Measurements from ENCODE around the gene CCDC186.

CCDC186 gene

GRCh38 chr10:114084215-114084614 is 89.8 kb downstream of the CCDC186 start:
- H3K36me3 ChIP-seq (ENCODE audit: control insufficient read depth in 1 of 2, insufficient read depth in 2 of 2, low read depth in 1 of 2, low read length in 2 of 2), result no peaks in the 10 kb centered on the region
- H2BK15ac ChIP-seq (ENCODE audit: low read depth, poor library complexity, severe bottlenecking), result no peak overlapping the region
- no peak overlapping the region for H3K4me3 ChIP-seq (ENCODE audit: insufficient read depth in 1 of 2, low read depth in 1 of 2, low read length in 2 of 2)
- H3K27ac ChIP-seq (ENCODE audit: low read length, poor library complexity, severe bottlenecking), result no peak overlapping the region
- no peak overlapping the region for H3K4ac ChIP-seq (ENCODE audit: low read depth in 1 of 2, low read length in 2 of 2)
- no peaks in the 10 kb centered on the region for H3K4me1 ChIP-seq (ENCODE audit: control insufficient read depth, insufficient read depth, low read depth, low read length)
- no peak overlapping the region for H2BK120ac ChIP-seq (ENCODE audit: low read depth, low read length)
- no peak overlapping the region for H4K8ac ChIP-seq (ENCODE audit: low read length)
- no peak overlapping the region for H2BK5ac ChIP-seq (ENCODE audit: low read depth, low read length, poor library complexity, severe bottlenecking)
- H2AFZ ChIP-seq (ENCODE audit: low read depth, low read length), result no peak overlapping the region
- H3K18ac ChIP-seq (ENCODE audit: low read depth in 1 of 2, low read length in 2 of 2), result no peak overlapping the region
- H2BK12ac ChIP-seq (ENCODE audit: low read length in 2 of 2), result no peak overlapping the region
- H3K79me1 ChIP-seq (replicated peaks; ENCODE audit: low read length, poor library complexity, severe bottlenecking), result no peaks in the 10 kb centered on the region
- H3K9ac ChIP-seq (ENCODE audit: low read length), result no peak overlapping the region
- H3K27me3 ChIP-seq (ENCODE audit: control insufficient read depth in 1 of 2, insufficient read depth in 1 of 2, low read length in 2 of 2), result peaks cover 0 to 13% of the 10 kb centered on the region in 2 experiments
- no peak overlapping the region for H4K91ac ChIP-seq (ENCODE audit: low read length)
- no peak overlapping the region for H3K14ac ChIP-seq (ENCODE audit: low read length in 2 of 2)
- DNase-seq, result no peak
- H2AK5ac ChIP-seq (ENCODE audit: low read length, severe bottlenecking), result no peak overlapping the region
- H3K23ac ChIP-seq (ENCODE audit: low read length in 2 of 2), result no peak overlapping the region
- H3K9me3 ChIP-seq (ENCODE audit: control insufficient read depth, low read length), result no peaks in the 10 kb centered on the region
- H3K4me2 ChIP-seq (ENCODE audit: low read length, poor library complexity, severe bottlenecking), result no peak overlapping the region
- 100% methylated on average over 2 of the region's 4 CpGs for WGBS

DNA sequence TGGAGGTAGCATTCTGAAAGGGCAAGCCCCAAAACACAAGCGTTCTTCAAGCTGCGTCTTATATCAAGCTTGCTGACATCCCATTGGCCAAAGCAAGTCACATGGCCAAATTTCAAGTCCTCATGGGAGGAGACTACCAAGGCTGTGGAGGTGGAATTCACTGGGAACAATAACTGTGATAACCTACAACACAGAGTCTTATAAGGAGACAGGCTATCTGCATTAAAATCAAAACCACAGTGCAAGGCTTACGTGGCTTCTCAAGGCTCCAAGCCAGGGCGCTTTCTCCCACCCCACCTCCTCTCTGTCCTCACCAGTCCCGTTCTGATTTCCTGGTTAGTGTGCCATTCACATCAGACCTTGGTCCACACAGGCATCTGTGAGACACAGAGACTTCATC is 91.0 kb downstream of the CCDC186 start:
- H2AFZ ChIP-seq (ENCODE audit: low read depth, low read length), result no peak overlapping the region
- H2AK5ac ChIP-seq (ENCODE audit: low read length, severe bottlenecking), result no peak overlapping the region
- peaks cover 0 to 13% of the 10 kb centered on the region in 2 experiments for H3K27me3 ChIP-seq (ENCODE audit: control insufficient read depth in 1 of 2, insufficient read depth in 1 of 2, low read length in 2 of 2)
- H3K4me1 ChIP-seq (ENCODE audit: control insufficient read depth, insufficient read depth, low read depth, low read length), result no peaks in the 10 kb centered on the region
- H3K18ac ChIP-seq (ENCODE audit: low read depth in 1 of 2, low read length in 2 of 2), result no peak overlapping the region
- no peak overlapping the region for H3K23ac ChIP-seq (ENCODE audit: low read length in 2 of 2)
- no peak for DNase-seq
- no peak overlapping the region for H3K9ac ChIP-seq (ENCODE audit: low read length)
- H3K36me3 ChIP-seq (ENCODE audit: control insufficient read depth in 1 of 2, insufficient read depth in 2 of 2, low read depth in 1 of 2, low read length in 2 of 2), result no peaks in the 10 kb centered on the region
- no peak overlapping the region for H2BK120ac ChIP-seq (ENCODE audit: low read depth, low read length)
- no peak overlapping the region for H4K8ac ChIP-seq (ENCODE audit: low read length)
- no peak overlapping the region for H3K4me3 ChIP-seq (ENCODE audit: insufficient read depth in 1 of 2, low read depth in 1 of 2, low read length in 2 of 2)
- WGBS, result 96% methylated on average over 5 of the region's 5 CpGs
- H3K27ac ChIP-seq (ENCODE audit: low read length, poor library complexity, severe bottlenecking), result no peak overlapping the region
- no peak overlapping the region for H2BK12ac ChIP-seq (ENCODE audit: low read length in 2 of 2)
- no peaks in the 10 kb centered on the region for H3K9me3 ChIP-seq (ENCODE audit: control insufficient read depth, low read length)
- no peak overlapping the region for H2BK15ac ChIP-seq (ENCODE audit: low read depth, poor library complexity, severe bottlenecking)
- H4K91ac ChIP-seq (ENCODE audit: low read length), result no peak overlapping the region
- H3K4ac ChIP-seq (ENCODE audit: low read depth in 1 of 2, low read length in 2 of 2), result no peak overlapping the region
- no peak overlapping the region for H3K4me2 ChIP-seq (ENCODE audit: low read length, poor library complexity, severe bottlenecking)
- H3K14ac ChIP-seq (ENCODE audit: low read length in 2 of 2), result no peak overlapping the region
- no peaks in the 10 kb centered on the region for H3K79me1 ChIP-seq (replicated peaks; ENCODE audit: low read length, poor library complexity, severe bottlenecking)
- no peak overlapping the region for H2BK5ac ChIP-seq (ENCODE audit: low read depth, low read length, poor library complexity, severe bottlenecking)

GRCh38 chr10:114081911-114082583 is 92.0 kb downstream of the CCDC186 start:
- WGBS, result 86% methylated on average over 7 of the region's 8 CpGs

DNA sequence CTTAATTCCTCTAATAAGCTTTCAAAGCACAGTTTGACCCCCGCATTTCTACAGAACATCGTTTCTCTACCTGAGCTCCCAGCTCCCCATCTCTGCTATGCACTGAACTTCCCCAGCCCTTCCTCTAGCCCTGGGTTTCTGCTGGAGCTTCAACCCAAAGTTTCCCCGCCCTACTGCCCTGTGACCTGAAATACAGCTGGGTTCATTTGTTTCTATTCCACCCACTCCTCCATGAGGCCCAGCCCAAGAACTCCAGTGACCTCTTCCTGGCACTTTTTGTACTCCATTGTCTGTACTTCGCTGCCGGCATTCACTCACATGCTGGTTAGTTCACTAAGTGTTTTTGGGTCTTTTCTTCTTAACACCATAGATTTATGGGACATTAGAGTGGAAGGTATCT is 94.6 kb downstream of the CCDC186 start:
- no peak overlapping the region for H2AFZ ChIP-seq (ENCODE audit: low read depth, low read length)
- H2BK12ac ChIP-seq (ENCODE audit: low read length in 2 of 2), result no peak overlapping the region
- WGBS, result 90% methylated on average over 3 of the region's 5 CpGs
- H3K79me1 ChIP-seq (replicated peaks; ENCODE audit: low read length, poor library complexity, severe bottlenecking), result no peaks in the 10 kb centered on the region
- no peak overlapping the region for H3K14ac ChIP-seq (ENCODE audit: low read length in 2 of 2)
- H3K27me3 ChIP-seq (ENCODE audit: control insufficient read depth in 1 of 2, insufficient read depth in 1 of 2, low read length in 2 of 2), result peaks cover 0 to 18% of the 10 kb centered on the region in 2 experiments
- H2AK5ac ChIP-seq (ENCODE audit: low read length, severe bottlenecking), result no peak overlapping the region
- H3K27ac ChIP-seq (ENCODE audit: low read length, poor library complexity, severe bottlenecking), result no peak overlapping the region
- H3K9me3 ChIP-seq (ENCODE audit: control insufficient read depth, low read length), result no peaks in the 10 kb centered on the region
- no peak overlapping the region for H2BK5ac ChIP-seq (ENCODE audit: low read depth, low read length, poor library complexity, severe bottlenecking)
- no peak overlapping the region for H3K4me3 ChIP-seq (ENCODE audit: insufficient read depth in 1 of 2, low read depth in 1 of 2, low read length in 2 of 2)
- no peak overlapping the region for H3K18ac ChIP-seq (ENCODE audit: low read depth in 1 of 2, low read length in 2 of 2)
- H3K4ac ChIP-seq (ENCODE audit: low read depth in 1 of 2, low read length in 2 of 2), result no peak overlapping the region
- H3K4me2 ChIP-seq (ENCODE audit: low read length, poor library complexity, severe bottlenecking), result no peak overlapping the region
- H3K4me1 ChIP-seq (ENCODE audit: control insufficient read depth, insufficient read depth, low read depth, low read length), result no peaks in the 10 kb centered on the region
- no peak overlapping the region for H3K9ac ChIP-seq (ENCODE audit: low read length)
- H2BK120ac ChIP-seq (ENCODE audit: low read depth, low read length), result no peak overlapping the region
- no peak overlapping the region for H4K91ac ChIP-seq (ENCODE audit: low read length)
- no peak overlapping the region for H3K23ac ChIP-seq (ENCODE audit: low read length in 2 of 2)
- H2BK15ac ChIP-seq (ENCODE audit: low read depth, poor library complexity, severe bottlenecking), result no peak overlapping the region
- H3K36me3 ChIP-seq (ENCODE audit: control insufficient read depth in 1 of 2, insufficient read depth in 2 of 2, low read depth in 1 of 2, low read length in 2 of 2), result no peaks in the 10 kb centered on the region
- DNase-seq, result no peak
- H4K8ac ChIP-seq (ENCODE audit: low read length), result no peak overlapping the region

More at GRCh38 chr10:114081911-114082583, 92.0 kb downstream of the CCDC186 start:
- no peak overlapping the region for H4K8ac ChIP-seq (ENCODE audit: low read length)
- no peak overlapping the region for H2AFZ ChIP-seq (ENCODE audit: low read depth, low read length)
- H4K91ac ChIP-seq (ENCODE audit: low read length), result no peak overlapping the region
- H3K9ac ChIP-seq (ENCODE audit: low read length), result no peak overlapping the region
- H3K36me3 ChIP-seq (ENCODE audit: control insufficient read depth in 1 of 2, insufficient read depth in 2 of 2, low read depth in 1 of 2, low read length in 2 of 2), result no peaks in the 10 kb centered on the region
- H2AK5ac ChIP-seq (ENCODE audit: low read length, severe bottlenecking), result no peak overlapping the region
- no peaks in the 10 kb centered on the region for H3K4me1 ChIP-seq (ENCODE audit: control insufficient read depth, insufficient read depth, low read depth, low read length)
- no peak overlapping the region for H3K18ac ChIP-seq (ENCODE audit: low read depth in 1 of 2, low read length in 2 of 2)
- no peak overlapping the region for H3K4ac ChIP-seq (ENCODE audit: low read depth in 1 of 2, low read length in 2 of 2)
- H2BK12ac ChIP-seq (ENCODE audit: low read length in 2 of 2), result no peak overlapping the region
- no peak overlapping the region for H3K23ac ChIP-seq (ENCODE audit: low read length in 2 of 2)
- H3K4me3 ChIP-seq (ENCODE audit: insufficient read depth in 1 of 2, low read depth in 1 of 2, low read length in 2 of 2), result no peak overlapping the region
- H3K9me3 ChIP-seq (ENCODE audit: control insufficient read depth, low read length), result no peaks in the 10 kb centered on the region
- no peaks in the 10 kb centered on the region for H3K79me1 ChIP-seq (replicated peaks; ENCODE audit: low read length, poor library complexity, severe bottlenecking)
- H3K27ac ChIP-seq (ENCODE audit: low read length, poor library complexity, severe bottlenecking), result no peak overlapping the region
- no peak overlapping the region for H2BK120ac ChIP-seq (ENCODE audit: low read depth, low read length)
- H3K14ac ChIP-seq (ENCODE audit: low read length in 2 of 2), result no peak overlapping the region
- H3K4me2 ChIP-seq (ENCODE audit: low read length, poor library complexity, severe bottlenecking), result no peak overlapping the region
- H2BK15ac ChIP-seq (ENCODE audit: low read depth, poor library complexity, severe bottlenecking), result no peak overlapping the region
- H3K27me3 ChIP-seq (ENCODE audit: control insufficient read depth in 1 of 2, insufficient read depth in 1 of 2, low read length in 2 of 2), result peaks cover 0 to 15% of the 10 kb centered on the region in 2 experiments
- no peak overlapping the region for H2BK5ac ChIP-seq (ENCODE audit: low read depth, low read length, poor library complexity, severe bottlenecking)
- no peak for DNase-seq
